GM23248 (cell line): ENCODE data around the gene RABEP2.

Experiments
- EZH2 ChIP-seq: fragments of 200-600 bp; sonication (generic); IDR thresholded peaks from 2 replicates; pipeline ENCODE4 v1.6.1; 2018; ENCODE audit warnings: antibody characterized with exemption, mild to moderate bottlenecking; ENCODE audit not compliant: insufficient read depth, poor library complexity, severe bottlenecking
- EZH2phosphoT487 ChIP-seq: fragments of 200-600 bp; sonication (generic); IDR thresholded peaks from 2 replicates; pipeline ENCODE4 v1.6.1; 2018; ENCODE audit warnings: antibody characterized with exemption, moderate library complexity, mild to moderate bottlenecking, low read depth; ENCODE audit not compliant: insufficient read depth

DNA sequence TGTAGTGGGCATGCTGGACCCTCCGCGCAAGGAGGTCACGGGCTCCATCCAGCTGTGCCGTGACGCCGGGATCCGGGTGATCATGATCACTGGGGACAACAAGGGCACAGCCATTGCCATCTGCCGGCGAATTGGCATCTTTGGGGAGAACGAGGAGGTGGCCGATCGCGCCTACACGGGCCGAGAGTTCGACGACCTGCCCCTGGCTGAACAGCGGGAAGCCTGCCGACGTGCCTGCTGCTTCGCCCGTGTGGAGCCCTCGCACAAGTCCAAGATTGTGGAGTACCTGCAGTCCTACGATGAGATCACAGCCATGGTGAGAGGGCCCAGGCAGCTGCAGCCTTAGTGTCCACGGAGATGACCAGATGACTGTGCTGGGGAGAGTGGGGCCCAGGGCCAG, 24.4 kb downstream of the RABEP2 start:
- TF ChIP-seq EZH2 (no peak), EZH2phosphoT487 (no peak)
